Cardiac muscle cell (in vitro differentiated cells and primary cell): ENCODE results near the gene MUC4. TPM values are rescaled to one million over a fixed set of nuclear protein-coding genes. Genes with fewer than 3 reads are reported as not detected.

Experiments used
- DNase-seq, 2 donors: peaks; one replicate each; pipeline versions ENCODE4 v3.0.0 to v3.0.0-alpha.2; 2010 to 2017; ENCODE audit warnings: low read depth in 1 of 2, low spot score in 1 of 2
- H3K27ac ChIP-seq: fragments of 200-600 bp; sonication (generic); 2 replicates; pipeline ENCODE4 v1.5.1; 2016
- H3K27me3 ChIP-seq: fragments of 200-600 bp; sonication (generic); 2 replicates; pipeline ENCODE4 v1.6.0; 2016; ENCODE audit warnings: control low read depth
- H3K36me3 ChIP-seq: fragments of 200-600 bp; sonication (generic); 2 replicates; pipeline ENCODE4 v1.5.1; 2016; ENCODE audit warnings: control low read depth
- H3K4me1 ChIP-seq: fragments of 200-600 bp; sonication (generic); 2 replicates; pipeline ENCODE4 v1.8.1; 2017; ENCODE audit warnings: low read depth, mild to moderate bottlenecking, mixed run types
- H3K4me3 ChIP-seq: fragments of 200-600 bp; sonication (generic); 2 replicates; pipeline ENCODE4 v1.5.1; 2016; ENCODE audit warnings: mild to moderate bottlenecking
- H3K9me3 ChIP-seq: fragments of 200-600 bp; sonication (generic); 2 replicates; pipeline ENCODE4 v1.5.1; 2017; ENCODE audit warnings: low read depth, mild to moderate bottlenecking, control low read depth
- CTCF ChIP-seq: IDR thresholded peaks from 2 replicates; pipeline ENCODE4 v1.5.1; 2012; ENCODE audit warnings: low read depth, mild to moderate bottlenecking, low read length
- polyA plus RNA-seq: library from polyadenylated mRNA; unstranded; fragments of >200 nt; fragmentation: Nextera tagmentation; extraction: Ambion mirVana; gene quantifications from 2 replicates; pipeline ENCODE4 v1.2.1, GENCODE V29; 2016
- total RNA-seq: library from RNA; depleted of rRNA; stranded (reverse); fragments of >200 nt; gene quantifications from 2 replicates; pipeline ENCODE4 v1.2.3, GENCODE V29; 2016

MUC4 gene
- total and polyA plus RNA-seq, 2 experiments from 2014 or later: 0.16 TPM; not detected in 1

GRCh38 chr3:195705081-195705991 is 106.4 kb downstream of the MUC4 start:
- no peak for DNase-seq
- no peak for TF ChIP-seq CTCF
- no peaks in the 10 kb centered on the region for H3K4me1 ChIP-seq
- H3K4me3 ChIP-seq: no peak overlapping the region
- H3K36me3 ChIP-seq: no peaks in the 10 kb centered on the region
- H3K9me3 ChIP-seq: no peaks in the 10 kb centered on the region
- H3K27ac ChIP-seq: no peak overlapping the region
- H3K27me3 ChIP-seq: no peaks in the 10 kb centered on the region

- Histone ChIP-seq H3K4me3 (no peak overlapping the region), H3K27me3 (no peaks in the 10 kb centered on the region), H3K4me1 (no peaks in the 10 kb centered on the region), H3K27ac (no peak overlapping the region), H3K36me3 (no peaks in the 10 kb centered on the region), H3K9me3 (no peaks in the 10 kb centered on the region)
- no peak for DNase-seq
- no peak for TF ChIP-seq CTCF
Observed at GRCh38 chr3:195704433-195704999, 107.2 kb downstream of the MUC4 start.

- Histone ChIP-seq H3K36me3 (no peaks in the 10 kb centered on the region), H3K4me3 (no peak overlapping the region), H3K9me3 (no peaks in the 10 kb centered on the region), H3K27me3 (no peaks in the 10 kb centered on the region), H3K27ac (no peak overlapping the region), H3K4me1 (no peaks in the 10 kb centered on the region)
- no peak for DNase-seq
- no peak for TF ChIP-seq CTCF
Observed at GRCh38 chr3:195703776-195704175, 108.0 kb downstream of the MUC4 start.

GRCh38 chr3:195701042-195701915 is 110.5 kb downstream of the MUC4 start:
- TF ChIP-seq CTCF: no peak
- no peak overlapping the region for H3K27ac ChIP-seq
- H3K27me3 ChIP-seq: no peaks in the 10 kb centered on the region
- no peak for DNase-seq
- H3K9me3 ChIP-seq: no peaks in the 10 kb centered on the region
- no peak overlapping the region for H3K4me3 ChIP-seq
- H3K36me3 ChIP-seq: no peaks in the 10 kb centered on the region
- no peaks in the 10 kb centered on the region for H3K4me1 ChIP-seq

GRCh38 chr3:195700319-195700718 is 111.4 kb downstream of the MUC4 start:
- Histone ChIP-seq H3K27me3 (no peaks in the 10 kb centered on the region), H3K9me3 (no peaks in the 10 kb centered on the region), H3K36me3 (no peaks in the 10 kb centered on the region), H3K4me3 (no peak overlapping the region), H3K4me1 (no peaks in the 10 kb centered on the region), H3K27ac (peak overlapping the region; percentile 7)
- no peak for TF ChIP-seq CTCF
- DNase-seq: no peak
